ENCODE results near the gene CROCC2.

GRCh38 chr2:240864475-240864874 lies 41.7 kb upstream of the CROCC2 start:
- no peak for TF ChIP-seq BCL3 (IDR thresholded peaks at IDR 0.05)
- TF ChIP-seq CTCF (IDR thresholded peaks at IDR 0.05), result no peak
- TF ChIP-seq EHF (CRISPR knock-in tag; IDR thresholded peaks at IDR 0.05), result no peak
- TF ChIP-seq SMC3 (IDR thresholded peaks at IDR 0.05), result no peak
- TF ChIP-seq ELK1 (IDR thresholded peaks at IDR 0.05; ENCODE audit: low read depth, low read length), result no peak
- no peak for TF ChIP-seq HMGXB4 (CRISPR knock-in tag; IDR thresholded peaks at IDR 0.05; ENCODE audit: borderline replicate concordance)
- no peak for TF ChIP-seq MAX (IDR thresholded peaks at IDR 0.05)
- TF ChIP-seq RFX5 (IDR thresholded peaks at IDR 0.05), result no peak
